Measurements from ENCODE around the gene INF2.

Gene INF2

GRCh38 chr14:104706733-104707607 lies 17.6 kb downstream of the INF2 start:
- no peak for DNase-seq

DNA sequence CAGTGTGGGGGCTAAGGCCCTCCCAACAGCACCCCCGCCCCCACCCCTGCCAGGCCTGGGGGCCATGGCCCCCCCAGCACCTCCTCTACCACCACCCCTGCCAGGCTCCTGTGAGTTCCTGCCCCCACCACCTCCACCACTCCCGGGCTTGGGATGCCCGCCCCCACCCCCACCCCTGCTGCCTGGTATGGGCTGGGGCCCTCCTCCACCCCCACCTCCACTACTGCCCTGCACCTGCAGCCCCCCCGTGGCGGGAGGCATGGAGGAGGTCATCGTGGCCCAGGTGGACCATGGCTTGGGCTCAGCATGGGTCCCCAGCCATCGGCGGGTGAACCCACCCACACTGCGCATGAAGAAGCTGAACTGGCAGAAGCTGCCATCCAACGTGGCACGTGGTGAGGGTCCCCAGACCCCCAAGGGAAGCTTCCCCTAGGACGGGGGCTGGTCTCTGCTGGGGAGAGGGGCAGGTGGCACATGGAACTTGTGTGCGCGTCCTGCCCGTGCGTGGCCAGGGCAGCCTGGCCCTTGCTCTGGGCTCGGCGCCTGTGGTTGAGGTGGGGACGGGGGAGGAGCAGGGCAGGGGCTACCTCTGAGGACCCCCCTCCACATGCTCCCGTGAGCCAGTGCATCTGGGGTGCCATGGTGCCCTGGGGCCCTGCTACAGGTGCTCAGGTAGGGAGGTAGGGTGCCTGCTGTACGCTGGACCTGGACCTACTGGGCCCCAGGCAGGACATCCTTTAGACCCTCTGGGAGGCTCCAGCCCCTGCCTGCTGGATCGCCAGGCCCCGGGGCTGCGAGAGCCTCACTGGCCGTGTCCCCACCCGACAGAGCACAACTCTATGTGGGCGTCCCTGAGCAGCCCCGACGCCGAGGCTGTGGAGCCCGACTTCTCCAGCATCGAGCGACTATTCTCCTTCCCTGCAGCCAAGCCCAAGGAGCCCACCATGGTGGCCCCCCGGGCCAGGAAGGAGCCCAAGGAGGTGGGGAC lies 18.5 kb downstream of the INF2 start:
- DNase-seq = no peak

GRCh38 chr14:104708606-104709268 lies 19.3 kb downstream of the INF2 start:
- no peak for DNase-seq

DNA sequence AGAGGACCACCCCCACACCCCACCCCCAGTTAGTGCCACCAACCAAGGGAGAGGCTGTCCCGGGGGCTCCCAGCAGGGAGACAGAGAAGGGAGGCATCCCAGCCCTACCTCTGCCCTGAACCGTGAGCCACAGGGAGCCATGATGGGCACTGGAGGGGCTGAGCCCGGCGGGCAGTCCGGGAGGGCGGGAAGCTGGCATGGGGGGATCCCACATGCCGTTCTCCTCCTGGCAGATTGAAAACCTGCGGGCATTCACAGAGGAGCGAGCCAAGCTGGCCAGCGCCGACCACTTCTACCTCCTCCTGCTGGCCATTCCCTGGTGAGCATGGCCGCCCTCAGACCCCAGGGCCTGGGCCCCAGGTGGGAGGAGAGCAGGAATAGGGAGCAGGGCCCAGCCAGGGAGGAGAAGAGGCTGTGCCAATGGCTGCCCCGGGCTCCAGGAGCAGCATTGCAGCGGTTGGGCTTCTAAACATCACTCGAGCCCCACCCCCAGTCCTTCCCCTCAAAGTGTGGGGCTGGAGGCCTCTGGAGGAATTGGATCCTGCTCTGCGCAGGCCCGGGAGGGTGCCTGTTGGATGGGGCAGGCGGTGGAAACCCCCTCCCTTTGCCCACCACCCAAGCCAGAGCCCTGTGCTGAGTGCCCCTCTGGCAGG lies 20.1 kb downstream of the INF2 start:
- DNase-seq = no peak

DNA sequence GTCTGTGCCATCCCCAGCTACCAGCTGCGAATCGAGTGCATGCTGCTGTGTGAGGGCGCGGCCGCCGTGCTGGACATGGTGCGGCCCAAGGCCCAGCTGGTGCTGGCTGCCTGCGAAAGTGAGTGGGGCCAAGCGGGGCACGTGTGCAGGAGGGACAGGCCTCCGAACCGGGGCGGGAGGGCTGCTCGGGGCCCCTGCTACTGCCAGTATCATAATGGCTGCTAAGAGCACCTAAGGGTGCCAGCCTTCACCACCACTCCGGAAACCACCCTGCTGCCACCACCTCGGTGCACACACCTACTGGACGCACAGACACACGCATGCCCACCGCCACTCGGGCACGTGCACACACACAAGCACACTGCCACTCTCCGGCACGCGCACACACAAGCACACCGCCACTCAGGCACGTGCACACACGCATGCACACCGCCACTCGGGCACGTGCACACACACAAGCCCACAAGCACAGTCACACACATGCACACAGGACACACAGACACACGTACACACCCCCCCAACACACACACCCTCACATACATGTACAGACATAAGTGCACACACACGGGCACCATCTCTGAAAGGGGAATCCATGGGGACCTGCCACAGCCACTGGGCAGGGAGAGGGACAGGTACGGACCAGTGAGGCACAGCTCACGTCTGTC lies 20.8 kb downstream of the INF2 start:
- DNase-seq = no peak

GRCh38 chr14:104712881-104713734 lies 23.7 kb downstream of the INF2 start:
- DNase-seq = no peak

DNA sequence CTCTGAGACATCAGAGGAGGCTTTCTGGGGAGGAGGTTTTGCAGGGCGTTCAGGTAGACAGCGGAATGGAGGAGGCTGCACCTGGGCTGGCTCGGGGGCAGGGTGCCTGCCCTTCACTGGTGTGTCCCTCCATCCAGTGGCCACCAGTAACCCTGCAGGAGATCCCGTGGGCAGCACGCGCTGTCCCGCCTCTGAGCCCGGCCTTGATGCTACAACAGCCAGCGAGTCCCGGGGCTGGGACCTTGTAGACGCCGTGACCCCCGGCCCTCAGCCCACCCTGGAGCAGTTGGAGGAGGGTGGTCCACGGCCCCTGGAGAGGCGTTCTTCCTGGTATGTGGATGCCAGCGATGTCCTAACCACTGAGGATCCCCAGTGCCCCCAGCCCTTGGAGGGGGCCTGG lies 24.6 kb downstream of the INF2 start:
- DNase-seq = no peak

DNA sequence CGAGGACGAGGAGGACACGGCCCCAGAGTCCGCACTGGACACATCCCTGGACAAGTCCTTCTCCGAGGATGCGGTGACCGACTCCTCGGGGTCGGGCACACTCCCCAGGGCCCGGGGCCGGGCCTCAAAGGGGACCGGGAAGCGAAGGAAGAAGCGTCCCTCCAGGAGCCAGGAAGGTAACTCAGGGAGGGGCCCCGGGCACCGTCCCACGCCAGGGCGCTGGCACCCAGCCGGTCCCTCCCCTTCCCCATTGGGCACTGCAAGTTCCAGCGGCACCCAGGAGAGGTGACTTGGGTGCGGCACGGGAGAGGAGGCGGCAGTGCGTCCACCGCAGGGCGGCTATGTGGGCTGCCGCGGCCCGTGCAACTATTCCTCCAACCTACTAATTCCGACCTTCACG lies 25.3 kb downstream of the INF2 start:
- DNase-seq = no peak

- no peak for DNase-seq
These were observed 26.0 kb downstream of the INF2 start for GRCh38 chr14:104715416-104715815.

DNA sequence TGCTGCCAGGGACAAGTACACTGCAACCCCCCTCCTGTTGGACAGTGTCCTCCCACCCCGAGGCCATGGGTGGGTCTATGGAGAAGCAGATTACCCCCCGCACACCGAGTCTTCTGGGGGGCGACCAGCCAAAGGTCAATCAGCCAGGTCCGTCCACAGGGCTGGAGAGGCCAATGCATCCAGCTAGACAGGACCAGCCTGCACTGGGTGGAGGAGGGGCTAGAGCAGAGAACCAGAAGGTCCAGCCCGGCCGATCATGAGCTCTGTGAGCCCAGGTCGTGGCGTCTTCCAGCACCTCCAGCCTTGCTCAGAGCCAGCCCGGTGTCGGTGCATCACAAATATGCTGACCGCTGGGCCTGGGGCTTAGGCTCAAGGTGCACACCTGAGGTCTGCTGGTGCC lies 26.5 kb downstream of the INF2 start:
- no peak for DNase-seq

- no peak for DNase-seq
These were observed 27.7 kb downstream of the INF2 start for GRCh38 chr14:104717137-104717536.

GRCh38 chr14:104717646-104718045 lies 28.2 kb downstream of the INF2 start:
- DNase-seq = no peak

- DNase-seq = no peak
These were observed 28.7 kb downstream of the INF2 start for GRCh38 chr14:104718147-104718546.

GRCh38 chr14:104718871-104719270 lies 29.5 kb downstream of the INF2 start:
- DNase-seq = no peak

DNA sequence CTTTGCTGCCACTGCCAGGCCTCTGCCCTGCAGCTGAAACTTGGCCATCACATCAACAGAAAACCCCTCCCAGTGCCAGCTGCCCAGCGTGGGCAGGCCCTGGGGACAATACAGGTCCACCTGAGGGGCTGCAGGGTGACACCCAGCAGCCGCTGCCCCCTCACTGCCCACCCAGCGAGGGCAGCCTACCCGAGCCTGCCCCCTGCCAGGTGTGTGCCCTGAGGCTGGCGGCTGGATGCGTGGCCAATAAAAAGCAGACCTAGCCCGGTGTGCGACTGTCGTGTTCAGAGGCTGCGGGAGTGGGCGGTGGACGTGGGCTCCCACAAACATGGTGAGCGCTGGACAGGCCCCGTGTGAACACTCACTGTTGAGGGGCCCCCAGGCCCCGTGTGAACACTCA lies 29.9 kb downstream of the INF2 start:
- DNase-seq = no peak

DNA sequence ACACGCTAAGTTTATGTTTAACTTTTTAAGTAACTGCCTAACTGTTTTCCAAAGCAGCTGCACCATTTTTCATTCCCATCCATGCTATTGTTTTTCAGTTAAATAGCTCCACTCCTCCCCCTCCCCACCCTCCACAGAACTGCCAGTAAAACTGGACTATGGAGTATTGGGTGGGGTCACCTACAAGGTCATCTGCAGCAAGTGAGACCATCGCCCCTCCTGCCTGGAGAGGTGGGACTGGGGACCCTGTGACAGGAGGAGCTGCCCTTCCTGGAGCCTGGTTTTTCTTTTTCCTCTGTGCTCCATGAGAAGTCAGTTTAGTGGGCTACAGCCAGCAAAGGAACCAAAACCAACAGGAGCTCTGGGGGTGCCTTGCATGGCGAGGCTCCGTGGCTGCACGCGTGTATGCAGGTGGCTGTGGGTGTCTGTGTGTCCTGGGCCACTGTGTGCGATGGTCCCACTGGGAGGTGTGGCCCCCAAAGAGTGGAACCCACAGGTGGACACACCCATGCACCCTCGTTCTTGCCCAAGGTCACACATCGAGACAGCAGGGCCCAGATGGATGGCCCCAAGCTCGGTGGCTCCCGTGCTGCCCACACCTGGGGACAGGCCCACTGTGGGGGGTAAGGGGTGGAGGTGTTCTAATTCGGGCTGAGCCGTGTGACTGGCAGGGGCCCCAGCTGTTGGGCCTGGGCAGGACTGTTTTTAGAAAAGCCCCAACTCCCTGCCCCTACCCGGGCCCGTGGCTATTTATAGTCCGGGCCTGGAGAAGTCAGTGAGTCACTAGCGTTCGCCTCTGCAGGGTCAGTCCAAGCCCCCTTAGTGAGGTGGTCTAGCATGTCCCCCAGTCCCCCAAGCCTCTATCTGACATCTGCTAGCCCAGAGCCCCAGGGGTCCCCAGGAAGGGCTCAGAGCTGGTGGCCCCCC lies 32.4 kb downstream of the INF2 start:
- no peak for DNase-seq

- DNase-seq = no peak
These were observed 33.7 kb downstream of the INF2 start for GRCh38 chr14:104722938-104723650.

GRCh38 chr14:104723651-104724406 lies 34.4 kb downstream of the INF2 start, which contains the start of gene ADSS1:
Gene ADSS1 (plus strand): TSS chr14:104724229. CDS start chr14:104724271, 42 bp downstream.
- DNase-seq = no peak
